Thyroid gland (tissue), 4 donors: ENCODE results near the gene STYX.

Experiments
- POLR2A ChIP-seq, 2 donors: fragments of 450-650 bp; IDR thresholded peaks; one replicate each; pipeline ENCODE4 v1.6.1; 2017; ENCODE audit warnings: antibody characterized with exemption in 2 of 2, mild to moderate bottlenecking in 2 of 2, moderate library complexity in 1 of 2
- TF ChIP-seq, protein P1 (sequence below), 6 experiments: fragments of 200-600 bp in 3 of 6; fragments of 450-650 bp in 3 of 6; sonication (generic) in 3 of 6; IDR thresholded peaks; one replicate each; pipeline ENCODE4 v1.5.1; 2016 to 2019; ENCODE audit warnings: antibody characterized with exemption in 6 of 6, mild to moderate bottlenecking in 2 of 6, inconsistent platforms in 1 of 6, moderate library complexity in 1 of 6

- TF ChIP-seq, protein P1, sequence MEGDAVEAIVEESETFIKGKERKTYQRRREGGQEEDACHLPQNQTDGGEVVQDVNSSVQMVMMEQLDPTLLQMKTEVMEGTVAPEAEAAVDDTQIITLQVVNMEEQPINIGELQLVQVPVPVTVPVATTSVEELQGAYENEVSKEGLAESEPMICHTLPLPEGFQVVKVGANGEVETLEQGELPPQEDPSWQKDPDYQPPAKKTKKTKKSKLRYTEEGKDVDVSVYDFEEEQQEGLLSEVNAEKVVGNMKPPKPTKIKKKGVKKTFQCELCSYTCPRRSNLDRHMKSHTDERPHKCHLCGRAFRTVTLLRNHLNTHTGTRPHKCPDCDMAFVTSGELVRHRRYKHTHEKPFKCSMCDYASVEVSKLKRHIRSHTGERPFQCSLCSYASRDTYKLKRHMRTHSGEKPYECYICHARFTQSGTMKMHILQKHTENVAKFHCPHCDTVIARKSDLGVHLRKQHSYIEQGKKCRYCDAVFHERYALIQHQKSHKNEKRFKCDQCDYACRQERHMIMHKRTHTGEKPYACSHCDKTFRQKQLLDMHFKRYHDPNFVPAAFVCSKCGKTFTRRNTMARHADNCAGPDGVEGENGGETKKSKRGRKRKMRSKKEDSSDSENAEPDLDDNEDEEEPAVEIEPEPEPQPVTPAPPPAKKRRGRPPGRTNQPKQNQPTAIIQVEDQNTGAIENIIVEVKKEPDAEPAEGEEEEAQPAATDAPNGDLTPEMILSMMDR (IDR thresholded peaks at IDR 0.05): no peak
- TF ChIP-seq POLR2A (IDR thresholded peaks at IDR 0.05): no peak
Measured at GRCh38 chr14:52790756-52791222, 60.8 kb downstream of the STYX start.
